GM12875 (cell line): ENCODE data around the gene TCF7.

Experiments
- H3K4me3 ChIP-seq: one replicate; pipeline ENCODE4 v1.5.1; 2011; ENCODE audit warnings: low read depth, low read length, control low read depth
- CTCF ChIP-seq: IDR thresholded peaks from 2 replicates; pipeline ENCODE4 v1.5.1; 2011; ENCODE audit warnings: low read depth, mild to moderate bottlenecking, control low read depth, inconsistent platforms, low read length, moderate library complexity, borderline replicate concordance; ENCODE audit not compliant: insufficient read depth

Gene TCF7

GRCh38 chr5:134091626-134092121, 22.8 kb upstream of the TCF7 start:
- H3K4me3 ChIP-seq: no peak overlapping the region
- TF ChIP-seq CTCF: no peak

- no peak for TF ChIP-seq CTCF
- no peak overlapping the region for H3K4me3 ChIP-seq
Measured at GRCh38 chr5:134092875-134093274, 21.6 kb upstream of the TCF7 start.

GRCh38 chr5:134093351-134093750, 21.1 kb upstream of the TCF7 start:
- H3K4me3 ChIP-seq: no peak overlapping the region
- no peak for TF ChIP-seq CTCF

GRCh38 chr5:134095293-134095692, 19.2 kb upstream of the TCF7 start:
- H3K4me3 ChIP-seq: no peak overlapping the region
- no peak for TF ChIP-seq CTCF

- H3K4me3 ChIP-seq: no peak overlapping the region
- TF ChIP-seq CTCF: no peak
Measured at GRCh38 chr5:134095887-134096589, 18.4 kb upstream of the TCF7 start.

GRCh38 chr5:134097211-134097749, 17.2 kb upstream of the TCF7 start:
- no peak overlapping the region for H3K4me3 ChIP-seq
- no peak for TF ChIP-seq CTCF

- H3K4me3 ChIP-seq: no peak overlapping the region
- TF ChIP-seq CTCF: no peak
Measured at GRCh38 chr5:134098690-134099089, 15.8 kb upstream of the TCF7 start.
